Lower leg skin (tissue), 3 donors: Measurements from ENCODE around the gene TBC1D22A.

Source experiments
- CTCF ChIP-seq, 3 donors: fragments of 450-650 bp; IDR thresholded peaks; one replicate each; pipeline ENCODE4 v1.5.1; 2016; ENCODE audit warnings: antibody characterized with exemption in 3 of 3, mild to moderate bottlenecking in 3 of 3, moderate library complexity in 2 of 3
- POLR2A ChIP-seq, 2 donors: fragments of 450-650 bp; IDR thresholded peaks; one replicate each; pipeline ENCODE4 v1.6.1; 2016 to 2017; ENCODE audit warnings: antibody characterized with exemption in 2 of 2, mild to moderate bottlenecking in 1 of 2, moderate library complexity in 1 of 2

GRCh38 chr22:46914481-46914880 lies 152.0 kb downstream of the TBC1D22A start:
- no peak for TF ChIP-seq CTCF (IDR thresholded peaks at IDR 0.05)
- no peak for TF ChIP-seq POLR2A (IDR thresholded peaks at IDR 0.05)
